ENCODE data around the gene NOXO1. TPM values are rescaled to one million over a fixed set of nuclear protein-coding genes. Genes with fewer than 3 reads are reported as not detected.

The NOXO1 gene
- polyA plus RNA-seq, 1 donor from 2014 or later = 8.5 TPM

DNA sequence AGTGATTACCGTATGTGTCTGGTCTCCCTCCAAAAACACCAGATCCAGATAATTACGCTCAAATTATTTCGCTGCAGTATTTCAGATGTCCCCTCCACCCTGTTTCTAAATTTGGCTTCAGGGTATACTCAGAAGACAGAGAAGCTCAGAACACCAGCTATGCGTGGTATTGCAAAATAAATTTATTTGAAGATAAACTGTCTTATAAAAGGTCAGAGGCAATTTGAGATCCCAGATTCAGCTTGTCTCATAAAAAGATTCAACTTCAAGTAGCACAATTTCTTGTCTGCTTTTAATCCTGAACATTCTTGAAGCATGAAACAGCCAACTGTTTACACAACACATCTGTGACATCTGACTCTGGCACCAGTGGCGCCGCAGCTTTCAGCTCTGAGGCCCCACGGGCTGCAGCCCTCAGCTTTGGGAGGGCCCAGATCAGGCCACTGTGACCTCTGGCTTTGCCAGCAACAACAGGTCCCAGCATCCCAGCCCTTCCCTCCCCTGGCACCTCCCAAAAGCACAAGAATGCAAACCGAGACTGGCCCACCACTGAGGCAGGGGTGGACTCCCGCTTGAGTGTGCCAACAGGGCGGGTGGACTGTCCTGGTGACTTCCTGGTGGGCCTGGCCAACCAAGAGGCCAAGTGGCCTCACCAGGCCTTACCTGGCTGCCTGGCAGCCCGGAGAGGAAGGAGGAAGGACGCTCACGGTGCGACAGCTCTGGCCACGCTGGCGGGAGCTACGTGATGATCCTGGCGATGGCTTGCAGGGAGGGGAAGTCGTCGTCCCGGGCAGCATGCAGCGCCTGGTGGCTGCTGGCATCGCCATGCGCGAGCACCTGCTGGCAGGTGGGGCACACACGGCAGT, 16.5 kb upstream of the NOXO1 start:
- no peaks in the 10 kb centered on the region for H3K27me3 ChIP-seq (ENCODE audit: insufficient read depth, low read depth, low read length)
- no peaks in the 10 kb centered on the region for H3K9me2 ChIP-seq (ENCODE audit: insufficient read depth, low read length)
- H4K20me1 ChIP-seq (ENCODE audit: insufficient read depth) = no peaks in the 10 kb centered on the region
- no peaks in the 10 kb centered on the region for H3K9me3 ChIP-seq (ENCODE audit: low read length)
- H3K4me3 ChIP-seq (ENCODE audit: low read length) = no peak overlapping the region
- no peak overlapping the region for H2AFZ ChIP-seq (ENCODE audit: low read depth, low read length)
- no peak overlapping the region for H3K27ac ChIP-seq (ENCODE audit: low read length)
- H3K79me2 ChIP-seq (replicated peaks; ENCODE audit: insufficient read depth, low read length) = no peaks in the 10 kb centered on the region
- H3K36me3 ChIP-seq (ENCODE audit: insufficient read depth, low read length) = no peaks in the 10 kb centered on the region
- H3F3A ChIP-seq (ENCODE audit: insufficient read depth, low read length, poor library complexity, severe bottlenecking) = no peaks in the 10 kb centered on the region
- TF ChIP-seq EP300 (conservative IDR thresholded peaks at IDR 0.05; ENCODE audit: poor library complexity, severe bottlenecking) = no peak
- TF ChIP-seq POLR2AphosphoS5 (IDR thresholded peaks at IDR 0.05) = no peak
- TF ChIP-seq, protein P1, sequence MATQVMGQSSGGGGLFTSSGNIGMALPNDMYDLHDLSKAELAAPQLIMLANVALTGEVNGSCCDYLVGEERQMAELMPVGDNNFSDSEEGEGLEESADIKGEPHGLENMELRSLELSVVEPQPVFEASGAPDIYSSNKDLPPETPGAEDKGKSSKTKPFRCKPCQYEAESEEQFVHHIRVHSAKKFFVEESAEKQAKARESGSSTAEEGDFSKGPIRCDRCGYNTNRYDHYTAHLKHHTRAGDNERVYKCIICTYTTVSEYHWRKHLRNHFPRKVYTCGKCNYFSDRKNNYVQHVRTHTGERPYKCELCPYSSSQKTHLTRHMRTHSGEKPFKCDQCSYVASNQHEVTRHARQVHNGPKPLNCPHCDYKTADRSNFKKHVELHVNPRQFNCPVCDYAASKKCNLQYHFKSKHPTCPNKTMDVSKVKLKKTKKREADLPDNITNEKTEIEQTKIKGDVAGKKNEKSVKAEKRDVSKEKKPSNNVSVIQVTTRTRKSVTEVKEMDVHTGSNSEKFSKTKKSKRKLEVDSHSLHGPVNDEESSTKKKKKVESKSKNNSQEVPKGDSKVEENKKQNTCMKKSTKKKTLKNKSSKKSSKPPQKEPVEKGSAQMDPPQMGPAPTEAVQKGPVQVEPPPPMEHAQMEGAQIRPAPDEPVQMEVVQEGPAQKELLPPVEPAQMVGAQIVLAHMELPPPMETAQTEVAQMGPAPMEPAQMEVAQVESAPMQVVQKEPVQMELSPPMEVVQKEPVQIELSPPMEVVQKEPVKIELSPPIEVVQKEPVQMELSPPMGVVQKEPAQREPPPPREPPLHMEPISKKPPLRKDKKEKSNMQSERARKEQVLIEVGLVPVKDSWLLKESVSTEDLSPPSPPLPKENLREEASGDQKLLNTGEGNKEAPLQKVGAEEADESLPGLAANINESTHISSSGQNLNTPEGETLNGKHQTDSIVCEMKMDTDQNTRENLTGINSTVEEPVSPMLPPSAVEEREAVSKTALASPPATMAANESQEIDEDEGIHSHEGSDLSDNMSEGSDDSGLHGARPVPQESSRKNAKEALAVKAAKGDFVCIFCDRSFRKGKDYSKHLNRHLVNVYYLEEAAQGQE (IDR thresholded peaks at IDR 0.05; ENCODE audit: borderline replicate concordance) = no peak
- TF ChIP-seq, protein P2, sequence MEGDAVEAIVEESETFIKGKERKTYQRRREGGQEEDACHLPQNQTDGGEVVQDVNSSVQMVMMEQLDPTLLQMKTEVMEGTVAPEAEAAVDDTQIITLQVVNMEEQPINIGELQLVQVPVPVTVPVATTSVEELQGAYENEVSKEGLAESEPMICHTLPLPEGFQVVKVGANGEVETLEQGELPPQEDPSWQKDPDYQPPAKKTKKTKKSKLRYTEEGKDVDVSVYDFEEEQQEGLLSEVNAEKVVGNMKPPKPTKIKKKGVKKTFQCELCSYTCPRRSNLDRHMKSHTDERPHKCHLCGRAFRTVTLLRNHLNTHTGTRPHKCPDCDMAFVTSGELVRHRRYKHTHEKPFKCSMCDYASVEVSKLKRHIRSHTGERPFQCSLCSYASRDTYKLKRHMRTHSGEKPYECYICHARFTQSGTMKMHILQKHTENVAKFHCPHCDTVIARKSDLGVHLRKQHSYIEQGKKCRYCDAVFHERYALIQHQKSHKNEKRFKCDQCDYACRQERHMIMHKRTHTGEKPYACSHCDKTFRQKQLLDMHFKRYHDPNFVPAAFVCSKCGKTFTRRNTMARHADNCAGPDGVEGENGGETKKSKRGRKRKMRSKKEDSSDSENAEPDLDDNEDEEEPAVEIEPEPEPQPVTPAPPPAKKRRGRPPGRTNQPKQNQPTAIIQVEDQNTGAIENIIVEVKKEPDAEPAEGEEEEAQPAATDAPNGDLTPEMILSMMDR (IDR thresholded peaks at IDR 0.05; ENCODE audit: poor library complexity, severe bottlenecking) = no peak
- no peak for TF ChIP-seq MXI1 (conservative IDR thresholded peaks at IDR 0.05; ENCODE audit: poor library complexity, severe bottlenecking)
- no peak for TF ChIP-seq RAD21 (conservative IDR thresholded peaks at IDR 0.05)
- no peak for TF ChIP-seq SMC3 (conservative IDR thresholded peaks at IDR 0.05; ENCODE audit: poor library complexity)
- no peak for TF ChIP-seq TAF1 (IDR thresholded peaks at IDR 0.05; ENCODE audit: low read depth)
- no peak for TF ChIP-seq EZH2 (IDR thresholded peaks at IDR 0.05; ENCODE audit: borderline replicate concordance, insufficient read depth, low read length, poor library complexity, severe bottlenecking)
- no peak overlapping the region for H3K9ac ChIP-seq (ENCODE audit: low read length)
- no peak overlapping the region for H3K4me2 ChIP-seq (ENCODE audit: low read length)

DNA sequence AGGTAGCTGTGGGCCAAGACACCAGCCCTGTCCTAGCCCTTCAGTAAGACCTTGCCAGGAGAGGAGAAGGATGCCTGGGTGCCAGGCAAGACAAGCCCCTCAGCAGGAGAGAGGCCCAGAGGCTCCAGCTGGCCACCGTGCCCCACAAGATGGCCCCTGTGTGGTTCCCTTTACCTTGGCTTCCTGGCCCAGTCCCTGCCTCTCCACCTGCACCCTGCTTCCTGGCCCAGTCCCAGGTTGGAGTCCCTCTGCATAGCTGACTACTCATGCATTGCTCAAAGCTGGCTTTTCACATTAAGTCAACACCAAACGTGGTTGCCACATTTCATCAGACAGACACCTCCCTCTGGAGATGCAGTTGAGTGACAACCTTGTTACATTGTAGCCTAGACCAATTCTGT, 12.5 kb upstream of the NOXO1 start:
- Histone ChIP-seq H3K9me2 (ENCODE audit: insufficient read depth, low read length) (no peaks in the 10 kb centered on the region), H3K27ac (ENCODE audit: low read length) (no peak overlapping the region), H2AFZ (ENCODE audit: low read depth, low read length) (no peak overlapping the region), H3K27me3 (ENCODE audit: insufficient read depth, low read depth, low read length) (peaks cover 21% of the 10 kb centered on the region), H3K4me2 (ENCODE audit: low read length) (no peak overlapping the region), H4K20me1 (ENCODE audit: insufficient read depth) (no peaks in the 10 kb centered on the region), H3K9me3 (ENCODE audit: low read length) (no peaks in the 10 kb centered on the region), H3K4me3 (ENCODE audit: low read length) (no peak overlapping the region), H3K36me3 (ENCODE audit: insufficient read depth, low read length) (no peaks in the 10 kb centered on the region), H3K79me2 (replicated peaks; ENCODE audit: insufficient read depth, low read length) (no peaks in the 10 kb centered on the region), H3F3A (ENCODE audit: insufficient read depth, low read length, poor library complexity, severe bottlenecking) (no peaks in the 10 kb centered on the region), H3K9ac (ENCODE audit: low read length) (no peak overlapping the region)
- TF ChIP-seq SMC3 (conservative IDR thresholded peaks at IDR 0.05; ENCODE audit: poor library complexity) (no peak), TAF1 (IDR thresholded peaks at IDR 0.05; ENCODE audit: low read depth) (no peak), EP300 (conservative IDR thresholded peaks at IDR 0.05; ENCODE audit: poor library complexity, severe bottlenecking) (no peak)

Data from neural cell (in vitro differentiated cells).